Osteocyte (in vitro differentiated cells): Measurements from ENCODE around the gene MLLT3. TPM values are rescaled to one million over a fixed set of nuclear protein-coding genes. Genes with fewer than 3 reads are reported as not detected.

Source experiments
- DNase-seq: peaks from one replicate; pipeline ENCODE4 v3.0.0; 2021; ENCODE audit warnings: mixed read lengths; ENCODE audit not compliant: unreplicated experiment; ENCODE audit errors: extremely low spot score
- H3K27ac Mint-ChIP-seq: one replicate; pipeline ENCODE4 v1.8.0; 2021; ENCODE audit warnings: mild to moderate bottlenecking, mixed read lengths; ENCODE audit not compliant: unreplicated experiment
- H3K27me3 Mint-ChIP-seq: one replicate; pipeline ENCODE4 v1.8.0; 2021; ENCODE audit warnings: mixed read lengths; ENCODE audit not compliant: unreplicated experiment
- H3K36me3 Mint-ChIP-seq: one replicate; pipeline ENCODE4 v1.8.0; 2021; ENCODE audit warnings: mixed read lengths; ENCODE audit not compliant: unreplicated experiment
- H3K4me1 Mint-ChIP-seq: one replicate; pipeline ENCODE4 v1.8.0; 2021; ENCODE audit warnings: mixed read lengths; ENCODE audit not compliant: unreplicated experiment
- H3K4me3 Mint-ChIP-seq: one replicate; pipeline ENCODE4 v1.8.0; 2021; ENCODE audit warnings: mild to moderate bottlenecking, moderate library complexity, mixed read lengths; ENCODE audit not compliant: unreplicated experiment
- H3K9me3 Mint-ChIP-seq: one replicate; pipeline ENCODE4 v1.8.0; 2021; ENCODE audit warnings: mixed read lengths; ENCODE audit not compliant: unreplicated experiment
- total RNA-seq: library from RNA; stranded (reverse); gene quantifications from 2 replicates; pipeline ENCODE4 v1.2.1, GENCODE V29; 2021
- TF ChIP-seq, protein P1 (sequence below): fragments of 200-600 bp; sonication (generic); IDR thresholded peaks from 2 replicates; pipeline ENCODE4 v1.5.0; 2021; ENCODE audit warnings: antibody characterized with exemption, mild to moderate bottlenecking, moderate library complexity

The MLLT3 gene
- total RNA-seq, 1 donor from 2014 or later: 19.5 TPM

DNA sequence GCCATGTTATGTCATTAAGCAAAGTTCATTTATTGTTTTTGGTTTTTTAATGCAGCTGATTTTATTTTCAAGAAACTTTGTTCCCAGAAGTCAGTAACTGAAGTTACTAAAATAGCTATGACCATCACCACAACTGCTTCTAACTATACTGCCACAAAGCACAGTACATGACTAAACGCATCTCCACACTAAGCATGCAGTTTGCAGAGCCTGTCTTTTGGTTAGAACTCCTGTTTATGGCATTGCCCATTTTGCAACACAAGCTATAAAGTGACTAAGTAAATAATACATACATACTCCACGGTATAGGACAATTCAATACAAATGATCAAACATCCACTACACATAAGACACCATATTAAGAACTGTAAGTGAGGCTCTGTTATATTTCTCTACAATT is 109.7 kb downstream of the MLLT3 start:
- no peak for DNase-seq
- Mint-ChIP-seq H3K4me1 (peaks cover 26% of the 10 kb centered on the region), H3K9me3 (no peaks in the 10 kb centered on the region), H3K36me3 (no peaks in the 10 kb centered on the region), H3K27ac (no peak overlapping the region), H3K27me3 (no peaks in the 10 kb centered on the region), H3K4me3 (no peak overlapping the region)
- TF ChIP-seq, protein P1, sequence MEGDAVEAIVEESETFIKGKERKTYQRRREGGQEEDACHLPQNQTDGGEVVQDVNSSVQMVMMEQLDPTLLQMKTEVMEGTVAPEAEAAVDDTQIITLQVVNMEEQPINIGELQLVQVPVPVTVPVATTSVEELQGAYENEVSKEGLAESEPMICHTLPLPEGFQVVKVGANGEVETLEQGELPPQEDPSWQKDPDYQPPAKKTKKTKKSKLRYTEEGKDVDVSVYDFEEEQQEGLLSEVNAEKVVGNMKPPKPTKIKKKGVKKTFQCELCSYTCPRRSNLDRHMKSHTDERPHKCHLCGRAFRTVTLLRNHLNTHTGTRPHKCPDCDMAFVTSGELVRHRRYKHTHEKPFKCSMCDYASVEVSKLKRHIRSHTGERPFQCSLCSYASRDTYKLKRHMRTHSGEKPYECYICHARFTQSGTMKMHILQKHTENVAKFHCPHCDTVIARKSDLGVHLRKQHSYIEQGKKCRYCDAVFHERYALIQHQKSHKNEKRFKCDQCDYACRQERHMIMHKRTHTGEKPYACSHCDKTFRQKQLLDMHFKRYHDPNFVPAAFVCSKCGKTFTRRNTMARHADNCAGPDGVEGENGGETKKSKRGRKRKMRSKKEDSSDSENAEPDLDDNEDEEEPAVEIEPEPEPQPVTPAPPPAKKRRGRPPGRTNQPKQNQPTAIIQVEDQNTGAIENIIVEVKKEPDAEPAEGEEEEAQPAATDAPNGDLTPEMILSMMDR: no peak

- DNase-seq: no peak
- Mint-ChIP-seq H3K4me1 (peaks cover 29% of the 10 kb centered on the region), H3K36me3 (no peaks in the 10 kb centered on the region), H3K4me3 (no peak overlapping the region), H3K27ac (no peak overlapping the region), H3K27me3 (no peaks in the 10 kb centered on the region), H3K9me3 (no peaks in the 10 kb centered on the region)
- TF ChIP-seq, protein P1: no peak
Observed at GRCh38 chr9:20512106-20512505, 110.2 kb downstream of the MLLT3 start.

DNA sequence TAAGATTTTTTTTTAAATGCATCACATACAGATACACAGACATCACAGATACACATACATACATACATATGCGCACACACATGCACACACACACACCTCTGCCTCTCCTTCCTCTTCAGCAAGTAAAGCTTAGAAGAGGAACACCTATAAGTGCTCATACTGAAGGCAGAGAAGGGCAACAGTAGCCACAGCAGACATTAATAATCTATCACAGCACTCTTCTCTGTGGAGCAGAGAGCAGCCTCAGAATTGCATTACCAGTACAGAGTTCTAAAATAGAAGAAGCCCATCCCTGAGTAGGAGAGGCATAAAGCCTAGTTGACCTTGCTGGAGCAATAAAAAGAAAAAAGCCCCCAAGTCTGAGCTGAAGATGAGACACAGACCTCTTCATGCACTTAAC is 110.6 kb downstream of the MLLT3 start:
- Mint-ChIP-seq H3K9me3 (no peaks in the 10 kb centered on the region), H3K27ac (no peak overlapping the region), H3K36me3 (no peaks in the 10 kb centered on the region), H3K27me3 (no peaks in the 10 kb centered on the region), H3K4me3 (no peak overlapping the region), H3K4me1 (peaks cover 31% of the 10 kb centered on the region)
- DNase-seq: no peak
- TF ChIP-seq, protein P1: no peak

GRCh38 chr9:20509466-20509865 is 112.8 kb downstream of the MLLT3 start:
- Mint-ChIP-seq H3K27me3 (no peaks in the 10 kb centered on the region), H3K27ac (no peak overlapping the region), H3K4me1 (peaks cover 50% of the 10 kb centered on the region), H3K9me3 (no peaks in the 10 kb centered on the region), H3K36me3 (no peaks in the 10 kb centered on the region), H3K4me3 (no peak overlapping the region)
- DNase-seq: no peak
- TF ChIP-seq, protein P1: no peak

- H3K9me3 Mint-ChIP-seq: peaks cover 6% of the 10 kb centered on the region
- H3K27ac Mint-ChIP-seq: no peak overlapping the region
- peaks cover 54% of the 10 kb centered on the region for H3K4me1 Mint-ChIP-seq
- peaks cover 2% of the 10 kb centered on the region for H3K36me3 Mint-ChIP-seq
- DNase-seq: no peak
- no peaks in the 10 kb centered on the region for H3K27me3 Mint-ChIP-seq
- no peak overlapping the region for H3K4me3 Mint-ChIP-seq
- TF ChIP-seq, protein P1: no peak
Observed at GRCh38 chr9:20508242-20508641, 114.1 kb downstream of the MLLT3 start.
